Upper lobe of left lung (tissue), 6 donors: ENCODE data around the gene AFF3. TPM values are rescaled to one million over a fixed set of nuclear protein-coding genes. Genes with fewer than 3 reads are reported as not detected.
A peak's percentile ranks its signal among the peaks of the same experiment; 100 is the strongest.

ENCODE experiments used
- ATAC-seq, 2 donors: fragments of 200-7000 bp; cut with Tn5 transposase; one replicate each; pipeline ENCODE4 v1.9.1; 2022; ENCODE audit warnings: mild to moderate bottlenecking in 2 of 2, moderate library complexity in 2 of 2; ENCODE audit not compliant: low FRiP score in 2 of 2
- DNase-seq, 2 donors: peaks; one replicate each; pipeline ENCODE4 v3.0.0-alpha.2; 2019 to 2020
- H3K27ac ChIP-seq, 4 donors: fragments of 200-600 bp; sonication (generic); one replicate each; pipeline ENCODE4 v1.5.1; 2016 to 2019
- H3K27me3 ChIP-seq, 4 donors: fragments of 200-600 bp; sonication (generic); one replicate each; pipeline ENCODE4 v1.5.1; 2017 to 2019
- H3K36me3 ChIP-seq, 4 donors: fragments of 200-600 bp; sonication (generic); one replicate each; pipeline ENCODE4 v1.5.1; 2016 to 2019
- H3K4me1 ChIP-seq, 4 donors: fragments of 200-600 bp; sonication (generic); one replicate each; pipeline ENCODE4 v1.5.1; 2018 to 2019
- H3K4me3 ChIP-seq, 4 donors: fragments of 200-600 bp; sonication (generic); one replicate each; pipeline ENCODE4 v1.5.1; 2017 to 2019; ENCODE audit warnings: mild to moderate bottlenecking in 2 of 4, moderate library complexity in 1 of 4
- H3K9me3 ChIP-seq, 4 donors: fragments of 200-600 bp; sonication (generic); one replicate each; pipeline ENCODE4 v1.5.1; 2018 to 2019
- CTCF ChIP-seq, 6 experiments: fragments of 450-650 bp in 4 of 6; fragments of 200-600 bp in 2 of 6; sonication (generic) in 2 of 6; IDR thresholded peaks; one replicate each; pipeline ENCODE4 v1.5.1; 2016 to 2019; ENCODE audit warnings: antibody characterized with exemption in 6 of 6
- EP300 ChIP-seq, 4 donors: sonication (generic); formaldehyde crosslinking; IDR thresholded peaks; one replicate each; pipeline ENCODE4 v1.5.1; 2017; ENCODE audit warnings: antibody characterized with exemption in 4 of 4, control low read depth in 2 of 4
- POLR2A ChIP-seq, 4 donors: fragments of 450-650 bp; IDR thresholded peaks; one replicate each; pipeline ENCODE4 v1.5.1; 2016 to 2017; ENCODE audit warnings: antibody characterized with exemption in 4 of 4, mild to moderate bottlenecking in 2 of 4
- POLR2AphosphoS5 ChIP-seq, 2 donors: sonication (generic); formaldehyde crosslinking; IDR thresholded peaks; one replicate each; pipeline ENCODE4 v1.5.1; 2017; ENCODE audit warnings: antibody characterized with exemption in 2 of 2
- WGBS, 2 donors: methylation state at CpG; one replicate each; pipeline ENCODE4 v1.1.5; 2017 to 2018; 5-methylcytosine and 5-hydroxymethylcytosine counted together
- total RNA-seq, 6 donors: library from RNA; depleted of rRNA in 4 of 6; stranded (reverse); fragments of >200 nt in 4 of 6; gene quantifications; one replicate each; pipeline versions ENCODE4 v1.1.0 to v1.2.1, GENCODE V29; 2016 to 2021
- donor health status: DM: no; HTN: no; CAD: no; lungs with moderate emphysema.
- donor health status: DM: no; HTN: yes; CAD: no; lungs with severe emphysema.

Gene AFF3
- total RNA-seq, 6 donors from 2014 or later: 21.0 to 195 (median 47.9) TPM

- DNase-seq (no peak), ATAC-seq (no peak)
- Histone ChIP-seq H3K27ac (no peak overlapping the region), H3K9me3 (no peaks in the 10 kb centered on the region), H3K27me3 (no peaks in the 10 kb centered on the region), H3K4me1 (peaks cover 0 to 22% (median 3%) of the 10 kb centered on the region in 4 donors), H3K36me3 (no peaks in the 10 kb centered on the region), H3K4me3 (no peak overlapping the region)
- no peak for TF ChIP-seq EP300 (IDR thresholded peaks at IDR 0.05)
- TF ChIP-seq POLR2A (IDR thresholded peaks at IDR 0.05): no peak
- no peak for TF ChIP-seq CTCF (IDR thresholded peaks at IDR 0.05)
- no peak for TF ChIP-seq POLR2AphosphoS5 (IDR thresholded peaks at IDR 0.05)
- 95 to 96% methylated on average over 12 of the region's 12 CpGs for WGBS, 2 donors
Observed at GRCh38 chr2:99675130-99675661, 467.2 kb downstream of the AFF3 start.

GRCh38 chr2:99674090-99674489 is 468.3 kb downstream of the AFF3 start:
- H3K4me1 ChIP-seq: peaks cover 0 to 22% (median 3%) of the 10 kb centered on the region in 4 donors
- no peaks in the 10 kb centered on the region for H3K9me3 ChIP-seq
- no peaks in the 10 kb centered on the region for H3K36me3 ChIP-seq
- H3K4me3 ChIP-seq: no peak overlapping the region
- TF ChIP-seq CTCF (IDR thresholded peaks at IDR 0.05) (no peak), POLR2A (IDR thresholded peaks at IDR 0.05) (no peak), EP300 (IDR thresholded peaks at IDR 0.05) (no peak), POLR2AphosphoS5 (IDR thresholded peaks at IDR 0.05) (no peak)
- no peak overlapping the region for H3K27ac ChIP-seq
- DNase-seq: no peak
- no peaks in the 10 kb centered on the region for H3K27me3 ChIP-seq
- 66 to 76% methylated on average over 8 of the region's 8 CpGs for WGBS, 2 donors
- no peak for ATAC-seq

- no peaks in the 10 kb centered on the region for H3K9me3 ChIP-seq
- no peaks in the 10 kb centered on the region for H3K36me3 ChIP-seq
- DNase-seq (no peak), ATAC-seq (no peak)
- H3K4me3 ChIP-seq: no peak overlapping the region
- no peak overlapping the region for H3K27ac ChIP-seq
- no peaks in the 10 kb centered on the region for H3K27me3 ChIP-seq
- peaks cover 0 to 22% (median 3%) of the 10 kb centered on the region in 4 donors for H3K4me1 ChIP-seq
- TF ChIP-seq POLR2AphosphoS5 (IDR thresholded peaks at IDR 0.05) (no peak), POLR2A (IDR thresholded peaks at IDR 0.05) (no peak), EP300 (IDR thresholded peaks at IDR 0.05) (no peak), CTCF (IDR thresholded peaks at IDR 0.05) (no peak)
- WGBS, 2 donors: 60 to 61% methylated on average over 8 of the region's 8 CpGs
Observed at GRCh38 chr2:99672766-99673350, 469.5 kb downstream of the AFF3 start.

- no peaks in the 10 kb centered on the region for H3K36me3 ChIP-seq
- DNase-seq: no peak
- H3K27ac ChIP-seq: no peak overlapping the region
- no peaks in the 10 kb centered on the region for H3K27me3 ChIP-seq
- no peaks in the 10 kb centered on the region for H3K9me3 ChIP-seq
- peak in 1 of 2 donors; percentile 46 for ATAC-seq
- 49 to 51% methylated on average over 4 of the region's 4 CpGs for WGBS, 2 donors
- H3K4me3 ChIP-seq: no peak overlapping the region
- peaks cover 0 to 22% (median 3%) of the 10 kb centered on the region in 4 donors for H3K4me1 ChIP-seq
- TF ChIP-seq POLR2AphosphoS5 (IDR thresholded peaks at IDR 0.05) (no peak), EP300 (IDR thresholded peaks at IDR 0.05) (no peak), POLR2A (IDR thresholded peaks at IDR 0.05) (no peak), CTCF (IDR thresholded peaks at IDR 0.05) (no peak)
Observed at GRCh38 chr2:99670768-99671734, 471.3 kb downstream of the AFF3 start.
